GM21447 (cell line): ENCODE results near the gene BACE2.

Source experiments
- ATAC-seq: cut with Tn5 transposase; IDR thresholded peaks from one replicate; pipeline ENCODE4 v1.9.1; 2021; ENCODE audit not compliant: unreplicated experiment

Gene BACE2

GRCh38 chr21:41147979-41148355, 20.0 kb upstream of the BACE2 start:
- ATAC-seq: no peak

- no peak for ATAC-seq
Measured at GRCh38 chr21:41148798-41149197, 19.2 kb upstream of the BACE2 start.

- ATAC-seq: no peak
Measured at GRCh38 chr21:41149199-41149598, 18.8 kb upstream of the BACE2 start.

GRCh38 chr21:41152147-41152546, 15.8 kb upstream of the BACE2 start:
- ATAC-seq: no peak

- no peak for ATAC-seq
Measured at GRCh38 chr21:41153443-41153842, 14.5 kb upstream of the BACE2 start.

- ATAC-seq: no peak
Measured at GRCh38 chr21:41156142-41156541, 11.8 kb upstream of the BACE2 start.

- ATAC-seq: no peak
Measured at GRCh38 chr21:41158026-41158425, 9.9 kb upstream of the BACE2 start.

DNA sequence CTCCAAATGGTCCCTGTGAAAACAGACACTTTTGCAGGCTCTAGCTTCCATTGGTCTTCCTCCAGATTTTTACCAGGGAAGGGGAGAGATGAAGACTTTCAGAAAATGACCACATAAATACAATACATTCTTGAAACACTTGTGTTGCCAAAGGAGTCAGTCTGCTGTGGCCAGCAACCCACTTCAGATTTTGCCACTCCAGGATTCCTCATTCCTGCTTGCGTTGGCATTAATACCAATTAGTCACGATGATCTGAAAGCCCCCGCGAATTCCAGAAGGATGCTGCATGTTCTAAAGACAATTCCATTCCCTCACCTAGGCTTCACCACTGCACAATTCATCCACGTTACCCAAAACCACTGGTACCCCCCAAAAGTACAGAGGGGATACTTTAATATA, 7.9 kb upstream of the BACE2 start:
- no peak for ATAC-seq

DNA sequence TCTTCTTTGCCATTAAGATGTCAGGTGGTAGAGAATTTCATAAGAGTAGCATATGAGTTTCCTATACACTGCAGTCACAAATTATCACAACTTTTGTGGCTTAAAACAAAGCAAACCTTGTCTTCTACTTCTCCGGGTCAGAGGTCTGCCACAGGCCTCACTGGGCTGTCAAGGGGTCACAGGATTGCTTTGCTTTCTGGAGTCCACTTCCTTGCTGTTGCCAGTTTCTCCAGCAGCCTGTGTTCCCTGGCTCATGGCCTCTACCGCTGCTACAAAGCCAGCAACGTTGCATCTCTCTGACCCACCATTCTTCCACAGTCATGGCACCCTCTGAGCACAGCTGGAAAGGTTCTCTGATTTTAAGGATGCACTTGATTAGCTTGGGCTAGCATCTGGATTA, 6.5 kb upstream of the BACE2 start:
- no peak for ATAC-seq

GRCh38 chr21:41162096-41162495, 5.9 kb upstream of the BACE2 start:
- ATAC-seq: no peak

DNA sequence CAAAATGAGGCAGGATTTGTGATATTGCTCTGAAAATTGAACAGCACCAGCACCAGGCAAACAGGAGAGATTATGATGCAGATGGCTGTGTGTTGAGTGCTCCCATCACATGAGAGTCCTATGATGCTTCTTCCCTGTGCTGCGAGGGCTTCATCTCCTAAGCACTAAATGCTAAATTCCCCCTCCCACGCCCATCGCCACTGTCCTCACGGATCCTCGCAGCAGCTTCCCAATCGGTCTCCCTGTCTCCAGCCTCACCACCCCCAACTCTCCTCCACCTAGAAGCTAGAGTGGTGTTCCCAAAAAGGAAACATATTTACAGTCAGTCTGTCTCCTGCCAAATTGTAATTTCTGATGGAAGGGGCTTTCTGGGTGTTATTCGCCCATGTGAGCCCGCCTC, 4.9 kb upstream of the BACE2 start:
- no peak for ATAC-seq

GRCh38 chr21:41164052-41164451, 3.9 kb upstream of the BACE2 start:
- no peak for ATAC-seq

DNA sequence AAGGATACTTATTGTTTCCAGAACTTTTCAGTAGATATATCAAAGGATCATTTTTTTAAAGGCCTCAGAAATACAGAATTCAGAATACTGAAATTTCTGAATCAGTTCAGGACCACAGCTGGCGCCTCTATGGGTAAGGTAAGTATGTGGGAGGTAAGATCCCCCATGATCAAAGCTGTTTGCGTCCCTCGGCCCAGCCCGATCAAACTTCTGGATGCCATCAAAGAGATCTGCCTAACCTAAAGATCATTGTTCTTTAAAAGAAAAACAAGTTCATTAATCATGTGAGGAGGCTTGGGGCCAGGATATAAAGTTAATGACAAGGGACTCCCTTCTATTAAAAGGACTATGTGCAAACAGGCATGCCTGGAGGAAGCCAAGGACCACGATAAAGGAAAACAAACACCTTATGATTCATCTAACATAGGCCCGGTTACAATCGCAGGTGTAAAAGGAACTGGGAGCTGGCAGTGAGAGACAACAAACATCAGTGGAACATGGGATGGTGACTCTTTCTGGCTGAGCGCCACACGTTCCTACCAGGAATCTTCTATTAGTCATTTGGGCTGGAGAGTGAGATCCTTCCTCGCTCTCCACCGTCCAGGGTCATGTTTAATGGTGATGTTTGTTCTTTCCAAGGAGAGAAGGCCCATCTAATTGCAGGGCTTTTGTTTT, 2.8 kb upstream of the BACE2 start:
- no peak for ATAC-seq

- ATAC-seq: no peak
Measured at GRCh38 chr21:41166884-41167283, 1.1 kb upstream of the BACE2 start.

DNA sequence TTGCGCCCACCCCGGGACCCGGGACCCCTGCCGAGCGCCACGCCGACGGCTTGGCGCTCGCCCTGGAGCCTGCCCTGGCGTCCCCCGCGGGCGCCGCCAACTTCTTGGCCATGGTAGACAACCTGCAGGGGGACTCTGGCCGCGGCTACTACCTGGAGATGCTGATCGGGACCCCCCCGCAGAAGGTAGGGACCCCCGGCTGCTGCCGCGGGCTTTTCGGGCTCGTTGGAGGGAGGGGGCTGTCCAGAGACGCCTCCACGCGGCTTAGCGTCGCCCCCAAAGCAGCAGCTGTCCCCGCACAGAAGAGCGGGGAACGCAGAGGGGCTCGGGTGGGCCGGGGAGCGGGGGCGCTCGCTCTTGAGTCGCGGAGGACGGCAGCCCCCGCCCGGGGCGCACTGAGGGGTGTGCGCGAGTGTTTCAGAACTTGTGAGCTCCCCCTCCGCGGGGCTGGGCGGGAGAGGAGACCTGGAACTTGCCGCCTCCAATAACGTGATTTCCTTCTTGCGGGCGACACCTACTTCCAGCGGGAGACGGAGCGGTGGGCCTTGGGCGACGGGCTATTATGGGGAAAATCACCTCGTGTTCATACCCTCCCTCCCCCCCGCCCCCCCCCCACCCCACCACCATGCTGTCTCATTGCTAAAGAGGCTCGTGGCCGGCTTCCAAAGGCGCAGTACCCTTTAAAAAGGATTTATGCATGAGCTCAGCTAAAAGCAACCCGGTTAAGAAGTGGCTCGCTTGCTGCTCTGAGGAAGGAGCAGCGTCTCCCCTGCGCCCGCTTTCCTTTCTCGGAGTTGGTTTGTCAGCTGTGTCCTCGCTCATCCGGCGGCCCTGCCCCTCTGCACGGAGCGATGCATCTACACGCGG, 664 bp downstream of the BACE2 start:
- ATAC-seq: no peak

DNA sequence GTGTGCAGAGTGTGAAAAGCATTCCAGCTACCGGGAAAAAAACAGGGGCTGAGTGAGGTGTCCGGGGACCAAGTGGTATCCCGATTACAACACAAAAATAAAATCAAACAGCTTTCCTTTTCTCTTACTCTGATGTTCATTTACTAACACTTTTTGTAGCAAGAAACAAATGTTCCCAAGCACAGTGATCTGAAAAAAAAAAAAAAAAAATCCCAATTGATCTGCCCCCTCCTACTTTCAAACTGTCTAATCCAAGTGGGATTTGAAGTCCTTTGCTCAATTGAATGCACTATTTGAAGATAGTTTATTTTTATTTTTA, 1.3 kb downstream of the BACE2 start:
- ATAC-seq: no peak

GRCh38 chr21:41169701-41170100, 1.7 kb downstream of the BACE2 start:
- ATAC-seq: no peak

DNA sequence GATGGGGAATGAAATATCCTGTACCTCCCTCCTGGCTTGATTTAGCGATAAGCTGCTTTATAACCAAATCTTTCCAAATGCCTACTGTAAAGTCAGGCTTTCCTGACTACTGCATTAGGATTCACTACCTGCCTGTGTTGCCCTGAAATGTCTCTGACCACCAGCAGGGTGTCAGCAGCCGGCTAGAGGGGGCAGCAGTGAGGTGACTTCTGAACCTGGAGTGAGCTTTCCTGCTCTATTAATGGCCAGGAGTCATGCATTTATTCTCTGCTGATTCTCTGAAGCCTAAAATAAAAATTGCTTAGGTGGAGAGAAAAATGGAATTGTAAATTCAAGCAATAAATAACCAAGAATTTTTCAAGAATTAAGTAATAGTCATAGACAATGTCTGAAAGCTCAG, 2.5 kb downstream of the BACE2 start:
- ATAC-seq: no peak

GRCh38 chr21:41170859-41171609, 3.1 kb downstream of the BACE2 start:
- ATAC-seq: no peak

DNA sequence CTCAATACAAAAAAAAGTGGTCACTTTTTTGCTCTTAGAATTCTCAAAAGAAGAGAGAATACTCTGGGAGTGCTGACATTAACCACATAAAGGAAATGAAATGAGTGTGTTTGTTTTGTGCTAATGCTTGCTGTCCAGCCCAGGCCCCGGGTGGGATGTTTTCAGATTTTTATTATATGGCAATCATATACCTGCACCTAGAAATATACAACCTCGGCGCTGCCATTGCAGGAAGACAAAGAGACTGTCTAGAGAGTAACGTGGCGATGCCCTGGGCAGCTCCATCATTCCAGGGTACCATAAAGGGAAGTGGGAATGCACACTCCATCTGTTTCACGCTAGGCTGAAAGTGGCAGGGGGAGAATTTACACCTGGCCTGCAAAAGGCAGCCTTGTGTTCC, 7.1 kb downstream of the BACE2 start:
- ATAC-seq: no peak

DNA sequence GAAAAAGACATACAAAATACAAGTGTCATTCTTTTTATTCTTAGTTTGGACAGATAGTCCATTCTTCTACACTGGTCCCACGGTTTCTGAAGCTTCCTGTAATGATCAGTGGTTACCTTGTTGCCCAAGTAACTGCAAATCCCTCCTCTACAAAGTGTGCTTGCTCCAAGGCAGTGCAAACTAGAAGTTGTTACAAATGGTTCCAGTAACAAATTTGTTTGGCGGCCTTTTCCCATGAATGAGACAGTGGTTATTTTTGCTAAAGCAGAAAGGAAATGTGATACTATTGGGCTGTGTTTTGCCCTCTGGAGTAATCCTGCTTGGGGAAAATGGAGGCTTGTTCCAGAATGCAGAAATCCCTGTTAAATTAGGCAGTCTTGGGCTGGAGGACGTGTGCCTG, 8.9 kb downstream of the BACE2 start:
- no peak for ATAC-seq

- no peak for ATAC-seq
Measured at GRCh38 chr21:41180752-41181151, 12.8 kb downstream of the BACE2 start.
